GM18502 (cell line): ENCODE measurements around the gene PDGFB.

Experiments
- ATAC-seq: cut with Tn5 transposase; IDR thresholded peaks from one replicate; pipeline ENCODE4 v1.9.1; 2021; ENCODE audit warnings: mild to moderate bottlenecking; ENCODE audit not compliant: unreplicated experiment, poor library complexity

PDGFB gene

GRCh38 chr22:39214006-39214382 is 30.8 kb downstream of the PDGFB start:
- ATAC-seq = no peak

DNA sequence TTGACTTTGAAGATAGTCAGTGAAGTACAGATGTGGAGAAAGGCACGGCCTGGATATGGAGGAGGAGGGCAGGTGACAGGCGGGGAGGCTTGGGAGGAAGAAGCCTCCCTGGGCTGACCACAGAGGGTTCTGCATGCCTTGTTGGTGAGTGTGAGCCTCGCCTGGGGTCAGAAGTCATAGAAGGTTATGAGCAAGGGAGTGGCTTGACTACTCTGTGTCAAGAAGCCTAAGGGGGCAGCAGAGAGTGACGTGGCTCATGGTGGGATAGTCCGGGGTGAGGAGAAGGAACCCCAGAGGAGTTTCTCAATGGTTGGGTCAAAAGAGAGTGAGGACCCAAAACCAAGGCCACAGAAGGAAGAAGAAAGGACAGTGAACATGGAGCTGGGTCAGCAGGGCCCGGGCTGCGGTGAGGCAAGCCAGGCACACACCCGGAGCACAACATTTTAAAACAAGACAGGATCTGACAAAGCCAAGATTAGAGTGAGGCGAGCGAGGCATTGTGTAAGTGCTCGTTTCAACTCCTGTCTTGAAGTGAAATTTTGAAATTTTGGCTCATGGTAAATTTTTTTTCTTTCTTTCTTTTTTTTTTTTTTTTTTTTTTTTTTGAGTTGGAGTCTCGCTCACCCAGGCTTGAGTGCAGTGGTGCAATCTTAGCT is 31.9 kb downstream of the PDGFB start:
- ATAC-seq = no peak

GRCh38 chr22:39209756-39210155 is 35.0 kb downstream of the PDGFB start:
- no peak for ATAC-seq

DNA sequence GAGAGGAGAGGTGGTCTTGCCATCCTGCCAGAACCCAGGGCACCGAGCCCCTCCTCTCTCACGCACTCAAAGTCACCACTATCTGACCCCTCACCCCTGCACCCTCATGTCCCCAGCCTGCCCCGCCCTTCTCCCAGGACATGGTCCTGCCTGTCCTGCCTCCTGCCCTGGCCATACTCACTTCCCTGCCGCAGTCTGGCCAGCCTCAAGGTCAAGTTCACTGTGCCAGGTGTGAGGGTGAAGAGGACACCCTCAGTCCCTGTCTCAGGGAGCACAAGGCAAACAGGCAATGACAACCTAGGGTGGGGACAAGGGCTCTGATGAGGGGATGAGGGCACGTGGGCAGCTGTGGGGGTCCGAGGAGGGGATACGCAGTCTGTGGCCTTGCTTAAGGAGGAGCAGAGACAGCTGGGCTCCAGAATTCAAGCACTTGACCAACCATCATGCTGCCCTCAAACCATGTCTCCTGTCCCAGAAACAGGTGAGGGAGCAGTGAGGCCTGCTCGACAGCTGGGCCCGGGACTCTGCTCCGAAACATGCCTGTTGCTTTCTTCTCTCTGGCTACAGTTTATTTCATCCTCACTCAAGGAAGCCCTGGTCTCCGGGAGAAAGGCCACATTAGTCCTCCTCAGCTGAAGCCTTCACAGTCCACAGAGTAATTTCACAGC is 36.6 kb downstream of the PDGFB start:
- ATAC-seq = no peak

GRCh38 chr22:39207141-39208012 is 37.4 kb downstream of the PDGFB start:
- no peak for ATAC-seq

- no peak for ATAC-seq
Observed at GRCh38 chr22:39206491-39206890, 38.3 kb downstream of the PDGFB start.

DNA sequence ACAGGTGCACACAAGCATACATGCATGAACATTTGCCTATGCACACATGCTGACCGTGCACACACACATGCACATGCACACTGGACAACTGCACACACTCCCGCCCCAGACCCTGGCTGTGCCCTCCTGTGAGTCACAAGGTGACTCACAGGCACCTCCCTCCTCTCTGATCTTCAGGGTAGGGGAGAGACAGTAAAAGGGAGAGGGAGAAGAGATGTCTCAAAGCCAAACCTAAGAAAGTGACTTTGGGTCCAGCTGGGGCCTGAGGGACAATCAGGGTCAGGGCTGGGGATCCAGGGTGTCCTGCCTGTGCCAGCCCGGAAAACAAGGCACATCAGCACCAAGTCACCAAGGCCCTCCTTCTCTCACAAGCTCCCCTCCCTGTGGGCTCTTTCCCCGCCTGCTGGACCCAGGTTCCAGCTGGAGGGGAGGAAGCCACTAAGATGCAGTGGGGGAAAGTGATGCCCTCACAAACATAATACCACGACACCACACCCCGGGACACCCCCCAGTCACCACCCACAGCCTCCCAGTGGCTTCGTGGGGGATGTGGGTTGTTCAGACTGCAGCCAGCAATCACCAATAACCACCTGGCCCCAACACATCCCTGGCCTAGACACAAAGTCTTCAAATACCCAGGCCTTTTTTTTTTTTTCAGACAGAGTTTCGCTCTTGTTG is 39.3 kb downstream of the PDGFB start:
- no peak for ATAC-seq

- ATAC-seq = no peak
Observed at GRCh38 chr22:39204216-39204615, 40.6 kb downstream of the PDGFB start.

- ATAC-seq = no peak
Observed at GRCh38 chr22:39197578-39197977, 47.2 kb downstream of the PDGFB start.

- no peak for ATAC-seq
Observed at GRCh38 chr22:39194098-39194497, 50.7 kb downstream of the PDGFB start.

DNA sequence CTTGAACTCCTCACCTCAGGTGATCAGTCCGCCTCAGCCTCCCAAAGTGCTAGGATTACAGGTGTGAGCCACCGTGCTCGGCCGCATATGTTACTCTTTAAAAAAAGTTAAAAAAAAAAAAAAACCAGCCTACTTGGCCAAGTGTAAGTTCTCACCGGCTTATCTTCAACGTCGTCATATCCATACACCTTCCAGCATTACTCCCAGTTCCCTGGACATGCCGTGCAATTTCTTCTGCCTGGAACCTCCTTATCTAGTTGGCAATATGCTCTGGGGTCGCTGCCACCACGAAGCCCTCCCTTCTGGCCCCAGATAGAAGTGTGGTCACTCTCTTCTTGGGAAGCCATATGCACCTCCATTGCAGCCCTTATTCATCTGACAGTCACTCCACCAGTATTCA is 56.0 kb downstream of the PDGFB start:
- ATAC-seq = no peak

DNA sequence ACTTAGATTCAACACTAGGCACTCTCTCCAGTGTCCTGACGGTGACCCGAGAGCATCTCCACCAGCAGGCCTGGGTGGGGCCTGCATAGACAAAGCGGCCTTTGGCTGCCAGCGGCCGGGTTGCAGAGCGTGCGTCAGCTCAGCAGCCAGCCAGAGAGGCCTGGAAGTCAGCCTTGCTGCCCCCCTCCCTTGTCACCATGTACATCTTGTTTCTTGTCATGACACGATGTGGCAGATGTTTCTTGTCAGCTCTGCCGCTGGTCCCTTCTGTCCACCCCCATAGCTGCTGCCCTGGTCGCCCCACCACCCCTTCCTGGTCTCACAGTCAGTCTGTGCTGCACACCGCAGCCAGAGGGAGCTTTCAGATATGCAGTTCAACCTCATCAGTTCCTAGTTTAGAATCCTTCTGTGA is 59.2 kb downstream of the PDGFB start:
- no peak for ATAC-seq

- ATAC-seq = no peak
Observed at GRCh38 chr22:39184586-39185577, 59.9 kb downstream of the PDGFB start.

GRCh38 chr22:39183991-39184585 is 60.7 kb downstream of the PDGFB start:
- ATAC-seq = no peak

DNA sequence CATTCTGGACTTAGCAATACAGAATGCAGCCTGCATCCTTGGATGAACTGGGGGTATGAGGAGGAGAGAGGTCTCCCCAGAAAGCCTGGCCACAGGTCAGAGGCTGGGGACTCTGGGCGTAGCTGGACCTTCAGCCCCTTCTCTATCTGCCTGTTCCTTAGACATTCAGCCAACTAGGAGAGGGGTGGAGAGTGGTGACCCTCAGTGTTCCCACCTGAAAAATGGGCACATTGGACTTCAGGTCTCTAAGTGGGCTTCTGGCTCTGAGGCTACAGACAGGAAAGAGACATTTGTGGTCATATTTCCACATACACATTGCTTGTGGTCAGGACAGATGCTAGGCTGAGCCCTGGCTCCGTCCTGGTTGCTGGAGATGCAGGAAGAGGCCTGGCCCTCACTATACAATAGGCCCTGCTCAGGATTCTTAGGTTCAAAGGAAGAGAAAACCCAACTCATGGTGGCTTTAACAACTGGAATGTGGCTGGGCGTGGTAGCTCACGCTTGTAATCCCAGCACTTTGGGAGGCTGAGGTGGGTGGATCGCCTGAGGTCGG is 62.2 kb downstream of the PDGFB start:
- ATAC-seq = no peak

DNA sequence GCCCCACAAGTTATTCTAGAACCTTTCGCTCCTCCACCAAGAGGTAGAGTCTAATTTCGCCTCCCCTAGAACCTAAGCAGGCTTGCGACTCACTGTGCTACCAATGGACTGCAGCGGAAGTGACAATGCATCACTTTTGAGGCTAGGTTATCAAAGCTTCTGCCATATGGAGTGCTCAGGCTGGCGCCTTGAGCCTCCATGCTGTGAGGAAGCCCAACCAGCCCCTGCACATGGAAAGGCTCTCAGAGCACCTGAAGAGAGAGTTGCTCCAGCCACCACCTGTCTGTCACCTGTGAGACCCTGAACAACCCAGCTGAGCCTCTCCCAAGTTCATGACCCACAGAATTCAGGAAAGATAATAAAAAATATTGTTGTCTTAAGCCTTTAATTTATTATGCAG is 63.0 kb downstream of the PDGFB start:
- no peak for ATAC-seq

GRCh38 chr22:39181356-39181755 is 63.4 kb downstream of the PDGFB start:
- ATAC-seq = no peak

GRCh38 chr22:39179841-39180335 is 64.9 kb downstream of the PDGFB start:
- no peak for ATAC-seq

GRCh38 chr22:39179401-39179827 is 65.4 kb downstream of the PDGFB start:
- ATAC-seq = no peak
